ENCODE results near the gene GAS2L1.

- TF ChIP-seq POLR2A (IDR thresholded peaks at IDR 0.05; ENCODE audit: low read length) (no peak), CTCF (IDR thresholded peaks at IDR 0.05) (peak; percentile 26; the same call in 1 of the 3 replicates), MAX (IDR thresholded peaks at IDR 0.05) (peak; percentile 41), EP300 (IDR thresholded peaks at IDR 0.05) (no peak), CEBPB (IDR thresholded peaks at IDR 0.05) (no peak), PHF8 (IDR thresholded peaks at IDR 0.05; ENCODE audit: borderline replicate concordance, low read depth) (peak; percentile 18; the same call in 1 of the 2 replicates), MYC (IDR thresholded peaks at IDR 0.05; ENCODE audit: borderline replicate concordance, low read length) (no peak), JUNB (IDR thresholded peaks at IDR 0.05) (no peak), MAFK (IDR thresholded peaks at IDR 0.05; ENCODE audit: partially characterized antibody) (no peak), SREBF2 (IDR thresholded peaks at IDR 0.05) (no peak)
- TF ChIP-seq, protein P1, sequence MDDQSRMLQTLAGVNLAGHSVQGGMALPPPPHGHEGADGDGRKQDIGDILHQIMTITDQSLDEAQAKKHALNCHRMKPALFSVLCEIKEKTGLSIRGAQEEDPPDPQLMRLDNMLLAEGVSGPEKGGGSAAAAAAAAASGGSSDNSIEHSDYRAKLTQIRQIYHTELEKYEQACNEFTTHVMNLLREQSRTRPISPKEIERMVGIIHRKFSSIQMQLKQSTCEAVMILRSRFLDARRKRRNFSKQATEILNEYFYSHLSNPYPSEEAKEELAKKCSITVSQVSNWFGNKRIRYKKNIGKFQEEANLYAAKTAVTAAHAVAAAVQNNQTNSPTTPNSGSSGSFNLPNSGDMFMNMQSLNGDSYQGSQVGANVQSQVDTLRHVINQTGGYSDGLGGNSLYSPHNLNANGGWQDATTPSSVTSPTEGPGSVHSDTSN (IDR thresholded peaks at IDR 0.05) = no peak
Measured at GRCh38 chr22:29306175-29306834, at the start of gene GAS2L1.

Data from A549 (cell line).